ENCODE measurements around the gene UPK2. TPM values are rescaled to one million over a fixed set of nuclear protein-coding genes. Genes with fewer than 3 reads are reported as not detected.

Gene UPK2
- total RNA-seq, 1 donor from 2014 or later, result not detected

DNA sequence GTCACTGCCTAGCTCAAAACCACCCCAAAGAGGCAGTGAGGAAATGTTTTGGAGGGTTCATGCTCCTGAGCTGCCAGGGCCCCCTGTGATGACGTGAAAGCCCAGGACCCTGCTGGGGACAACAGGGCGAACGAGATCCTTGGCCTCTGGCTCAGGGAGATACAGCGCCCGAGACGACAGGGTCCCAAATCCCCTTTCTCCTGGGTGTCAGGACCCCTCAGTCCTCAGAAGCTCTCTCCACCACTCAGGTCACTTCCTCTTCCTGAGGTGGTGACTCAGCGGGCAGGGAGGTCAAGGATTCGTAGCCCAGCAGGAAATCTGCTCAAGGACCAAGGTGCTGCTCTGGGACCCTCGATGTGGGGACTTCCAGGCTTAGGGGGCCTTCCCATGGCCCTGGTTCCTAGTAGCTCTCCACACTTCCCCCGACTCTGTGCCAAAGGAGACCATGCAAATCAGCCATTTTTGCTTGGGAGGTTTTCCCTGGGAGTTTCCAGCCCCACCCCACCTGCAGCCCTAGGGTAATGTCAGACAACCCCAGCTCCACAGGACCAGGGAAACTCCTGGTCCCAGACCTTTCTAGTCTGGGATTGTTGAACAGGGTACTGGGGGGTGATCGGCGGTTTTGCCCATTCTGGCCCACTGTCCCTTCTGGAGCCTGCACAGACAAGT is 43.2 kb upstream of the UPK2 start:
- Mint-ChIP-seq H3K36me3 (ENCODE audit: low read depth, unreplicated experiment) (no peaks in the 10 kb centered on the region), H3K27ac (ENCODE audit: unreplicated experiment) (peak overlapping the region; percentile 70), H3K9me3 (ENCODE audit: unreplicated experiment) (no peaks in the 10 kb centered on the region), H3K4me3 (ENCODE audit: unreplicated experiment) (no peak overlapping the region), H3K4me1 (ENCODE audit: unreplicated experiment) (peaks cover 34% of the 10 kb centered on the region), H3K27me3 (ENCODE audit: unreplicated experiment) (peaks cover 14% of the 10 kb centered on the region)
- TF ChIP-seq, protein P1, sequence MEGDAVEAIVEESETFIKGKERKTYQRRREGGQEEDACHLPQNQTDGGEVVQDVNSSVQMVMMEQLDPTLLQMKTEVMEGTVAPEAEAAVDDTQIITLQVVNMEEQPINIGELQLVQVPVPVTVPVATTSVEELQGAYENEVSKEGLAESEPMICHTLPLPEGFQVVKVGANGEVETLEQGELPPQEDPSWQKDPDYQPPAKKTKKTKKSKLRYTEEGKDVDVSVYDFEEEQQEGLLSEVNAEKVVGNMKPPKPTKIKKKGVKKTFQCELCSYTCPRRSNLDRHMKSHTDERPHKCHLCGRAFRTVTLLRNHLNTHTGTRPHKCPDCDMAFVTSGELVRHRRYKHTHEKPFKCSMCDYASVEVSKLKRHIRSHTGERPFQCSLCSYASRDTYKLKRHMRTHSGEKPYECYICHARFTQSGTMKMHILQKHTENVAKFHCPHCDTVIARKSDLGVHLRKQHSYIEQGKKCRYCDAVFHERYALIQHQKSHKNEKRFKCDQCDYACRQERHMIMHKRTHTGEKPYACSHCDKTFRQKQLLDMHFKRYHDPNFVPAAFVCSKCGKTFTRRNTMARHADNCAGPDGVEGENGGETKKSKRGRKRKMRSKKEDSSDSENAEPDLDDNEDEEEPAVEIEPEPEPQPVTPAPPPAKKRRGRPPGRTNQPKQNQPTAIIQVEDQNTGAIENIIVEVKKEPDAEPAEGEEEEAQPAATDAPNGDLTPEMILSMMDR (IDR thresholded peaks at IDR 0.05; ENCODE audit: unreplicated experiment), result no peak
- DNase-seq (ENCODE audit: low spot score), result no peak

DNA sequence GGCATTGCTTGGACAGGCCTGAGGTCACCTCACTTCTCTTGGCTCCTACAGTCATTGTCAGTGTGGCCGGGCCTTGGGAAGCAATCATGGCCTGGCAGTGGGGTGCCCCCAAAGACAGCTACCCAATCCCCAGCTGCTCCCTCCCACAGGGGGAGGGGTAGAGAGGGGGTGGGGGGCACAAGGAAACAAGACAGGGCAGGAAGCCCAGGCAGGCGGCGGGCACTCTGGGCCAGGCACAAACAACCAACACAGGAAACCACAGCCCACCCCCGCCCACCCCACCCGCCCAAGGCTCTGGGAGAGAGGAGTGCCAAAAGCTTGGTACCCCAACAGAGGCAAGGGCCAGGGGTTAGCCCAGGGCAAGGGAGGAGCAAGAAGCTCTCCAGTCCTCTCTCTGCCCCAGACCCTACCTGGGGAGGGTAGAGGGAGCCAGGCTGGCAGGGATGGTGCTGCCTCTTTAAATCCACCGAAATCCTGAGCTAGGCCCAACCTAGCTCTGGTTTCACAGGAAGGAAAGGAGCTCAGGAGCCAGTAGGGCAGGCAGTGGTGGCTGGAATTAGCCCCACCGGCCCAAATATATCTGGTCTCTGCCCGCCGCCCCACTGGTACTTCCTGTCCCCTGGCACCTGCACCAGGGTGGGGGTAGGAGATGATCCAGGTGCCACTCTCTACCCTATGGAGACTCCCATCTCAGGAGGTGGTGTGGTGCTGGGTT is 42.5 kb upstream of the UPK2 start:
- no peaks in the 10 kb centered on the region for H3K36me3 Mint-ChIP-seq (ENCODE audit: low read depth, unreplicated experiment)
- peaks cover 14% of the 10 kb centered on the region for H3K27me3 Mint-ChIP-seq (ENCODE audit: unreplicated experiment)
- H3K4me3 Mint-ChIP-seq (ENCODE audit: unreplicated experiment), result no peak overlapping the region
- TF ChIP-seq, protein P1 (IDR thresholded peaks at IDR 0.05; ENCODE audit: unreplicated experiment), result no peak
- peak overlapping the region; percentile 52 for H3K27ac Mint-ChIP-seq (ENCODE audit: unreplicated experiment)
- no peaks in the 10 kb centered on the region for H3K9me3 Mint-ChIP-seq (ENCODE audit: unreplicated experiment)
- no peak for DNase-seq (ENCODE audit: low spot score)
- H3K4me1 Mint-ChIP-seq (ENCODE audit: unreplicated experiment), result peaks cover 39% of the 10 kb centered on the region

DNA sequence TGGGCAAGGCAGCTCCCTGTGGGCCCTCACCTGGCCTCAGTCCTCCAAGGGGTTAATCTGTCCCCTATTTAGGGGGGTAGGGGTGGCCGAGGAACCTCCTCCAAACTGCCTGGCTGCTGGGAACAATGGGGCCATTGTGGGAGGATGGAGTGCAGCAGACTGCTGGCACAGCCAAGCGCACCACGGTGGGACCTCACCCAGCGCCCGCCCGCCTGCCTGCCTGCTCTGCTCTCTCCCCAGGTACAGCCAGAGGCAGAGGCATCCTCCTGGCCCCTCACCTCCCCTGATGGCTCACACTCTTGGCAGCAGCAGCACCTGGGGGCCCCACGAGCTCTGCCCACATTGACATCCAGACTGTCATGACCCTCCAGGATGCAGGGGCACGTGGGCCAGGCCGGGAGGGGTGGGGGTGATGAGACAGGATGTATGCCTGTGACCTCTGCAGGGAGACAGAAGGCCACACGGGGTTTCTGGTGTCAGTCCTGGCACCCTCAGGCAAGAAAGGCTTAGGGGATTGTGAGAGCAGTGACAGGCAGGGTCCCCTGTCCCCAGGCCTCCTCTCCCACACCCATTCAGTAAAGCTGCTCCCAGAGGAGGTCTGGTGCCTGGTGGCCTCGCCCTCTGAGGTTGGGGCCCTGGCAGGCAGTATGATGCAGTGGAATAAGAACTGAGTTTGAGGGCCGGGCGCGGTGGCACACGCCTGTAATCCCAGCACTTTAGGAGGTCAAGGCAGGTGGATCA is 41.8 kb upstream of the UPK2 start:
- peaks cover 44% of the 10 kb centered on the region for H3K4me1 Mint-ChIP-seq (ENCODE audit: unreplicated experiment)
- H3K27me3 Mint-ChIP-seq (ENCODE audit: unreplicated experiment), result peaks cover 11% of the 10 kb centered on the region
- H3K36me3 Mint-ChIP-seq (ENCODE audit: low read depth, unreplicated experiment), result no peaks in the 10 kb centered on the region
- H3K27ac Mint-ChIP-seq (ENCODE audit: unreplicated experiment), result peak overlapping the region; percentile 57
- TF ChIP-seq, protein P1 (IDR thresholded peaks at IDR 0.05; ENCODE audit: unreplicated experiment), result no peak
- DNase-seq (ENCODE audit: low spot score), result no peak
- no peak overlapping the region for H3K4me3 Mint-ChIP-seq (ENCODE audit: unreplicated experiment)
- H3K9me3 Mint-ChIP-seq (ENCODE audit: unreplicated experiment), result no peaks in the 10 kb centered on the region

DNA sequence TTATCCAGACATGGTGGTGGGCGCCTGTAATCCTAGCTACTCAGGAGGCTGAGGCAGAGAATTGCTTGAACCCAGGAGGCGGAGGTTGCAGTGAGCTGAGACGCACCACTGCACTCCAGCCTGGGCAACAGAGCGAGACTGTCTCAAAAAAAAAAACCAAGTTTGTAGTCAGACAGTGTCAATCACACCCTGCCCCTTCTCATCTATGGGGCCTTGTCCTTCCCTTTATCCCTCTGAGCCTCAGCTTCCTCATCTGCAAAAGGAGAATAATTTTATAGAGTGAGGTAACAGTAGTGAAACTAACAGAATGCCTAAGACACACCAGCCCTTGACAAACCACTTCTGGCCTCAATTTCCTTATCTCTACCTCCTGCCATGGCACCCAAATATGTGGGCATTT is 41.1 kb upstream of the UPK2 start:
- Mint-ChIP-seq H3K4me3 (ENCODE audit: unreplicated experiment) (no peak overlapping the region), H3K36me3 (ENCODE audit: low read depth, unreplicated experiment) (no peaks in the 10 kb centered on the region), H3K27ac (ENCODE audit: unreplicated experiment) (no peak overlapping the region), H3K27me3 (ENCODE audit: unreplicated experiment) (peaks cover 9% of the 10 kb centered on the region), H3K4me1 (ENCODE audit: unreplicated experiment) (peaks cover 50% of the 10 kb centered on the region), H3K9me3 (ENCODE audit: unreplicated experiment) (no peaks in the 10 kb centered on the region)
- DNase-seq (ENCODE audit: low spot score), result no peak
- TF ChIP-seq, protein P1 (IDR thresholded peaks at IDR 0.05; ENCODE audit: unreplicated experiment), result no peak

Measured in endothelial cell (in vitro differentiated cells).